BJ (cell line): Measurements from ENCODE around the gene NFKBIB. TPM values are rescaled to one million over a fixed set of nuclear protein-coding genes. Genes with fewer than 3 reads are reported as not detected.

Source experiments
- CTCF ChIA-PET: fragments of 350-600 bp; formaldehyde crosslinking; extraction: SDS; loops from one replicate; lab custom pipeline; 2021; ENCODE audit warnings: antibody characterized with exemption, inconsistent platforms; lab: Yijun Ruan, JAX
- POLR2A ChIA-PET: fragments of 300-600 bp; sonication (Branson Sonifier 250); formaldehyde crosslinking; extraction: SDS; loops from one replicate; lab custom pipeline; 2021; ENCODE audit warnings: antibody characterized with exemption; lab: Charles Lee
- DNase-seq: peaks from one replicate; pipeline ENCODE4 v3.0.0-alpha.2; 2011; ENCODE audit warnings: low read depth
- H3K27me3 ChIP-seq: 2 replicates; pipeline ENCODE4 v1.6.0; 2011; ENCODE audit warnings: low read length; ENCODE audit not compliant: control insufficient read depth, insufficient read depth
- H3K36me3 ChIP-seq: 2 replicates; pipeline ENCODE4 v1.5.1; 2011; ENCODE audit warnings: low read length; ENCODE audit not compliant: control insufficient read depth, insufficient read depth
- H3K4me3 ChIP-seq: 2 replicates; pipeline ENCODE4 v1.5.1; 2011; ENCODE audit warnings: low read depth, mild to moderate bottlenecking, control low read depth, low read length
- polyA plus RNA-seq: library from polyadenylated mRNA; depleted of rRNA; stranded (reverse); fragments of >200 nt; gene quantifications from 2 replicates; pipeline ENCODE4 v1.2.3, GENCODE V29; 2011; rRNA removed
- TF ChIP-seq, protein P1 (sequence below): IDR thresholded peaks from 2 replicates; pipeline ENCODE4 v1.5.1; 2011; ENCODE audit warnings: low read depth, mild to moderate bottlenecking, control low read depth, inconsistent platforms, low read length, moderate library complexity; ENCODE audit not compliant: insufficient read depth

NFKBIB gene
- polyA plus RNA-seq, 1 experiment: 20.6 TPM

DNA sequence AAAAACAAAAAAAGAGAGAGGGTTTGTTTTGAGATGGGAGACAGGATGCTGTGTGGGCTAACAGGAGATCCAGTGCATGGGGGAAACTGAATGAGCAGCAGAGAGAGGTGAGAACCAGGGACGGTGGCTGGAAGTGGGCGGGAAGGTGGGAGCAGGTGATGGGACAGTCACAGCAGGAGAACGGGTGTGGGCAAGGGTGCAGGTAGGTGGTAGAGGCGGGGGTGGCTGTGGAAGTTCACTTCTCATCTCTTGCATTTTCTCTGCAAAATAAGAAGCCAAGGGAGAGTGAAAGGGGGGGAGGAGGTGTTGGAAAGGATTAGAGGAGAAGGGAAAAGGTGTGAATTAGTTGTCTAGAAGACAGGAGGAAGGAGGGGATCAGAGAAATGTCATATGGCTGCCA lies 53.9 kb downstream of the NFKBIB start:
- TF ChIP-seq, protein P1, sequence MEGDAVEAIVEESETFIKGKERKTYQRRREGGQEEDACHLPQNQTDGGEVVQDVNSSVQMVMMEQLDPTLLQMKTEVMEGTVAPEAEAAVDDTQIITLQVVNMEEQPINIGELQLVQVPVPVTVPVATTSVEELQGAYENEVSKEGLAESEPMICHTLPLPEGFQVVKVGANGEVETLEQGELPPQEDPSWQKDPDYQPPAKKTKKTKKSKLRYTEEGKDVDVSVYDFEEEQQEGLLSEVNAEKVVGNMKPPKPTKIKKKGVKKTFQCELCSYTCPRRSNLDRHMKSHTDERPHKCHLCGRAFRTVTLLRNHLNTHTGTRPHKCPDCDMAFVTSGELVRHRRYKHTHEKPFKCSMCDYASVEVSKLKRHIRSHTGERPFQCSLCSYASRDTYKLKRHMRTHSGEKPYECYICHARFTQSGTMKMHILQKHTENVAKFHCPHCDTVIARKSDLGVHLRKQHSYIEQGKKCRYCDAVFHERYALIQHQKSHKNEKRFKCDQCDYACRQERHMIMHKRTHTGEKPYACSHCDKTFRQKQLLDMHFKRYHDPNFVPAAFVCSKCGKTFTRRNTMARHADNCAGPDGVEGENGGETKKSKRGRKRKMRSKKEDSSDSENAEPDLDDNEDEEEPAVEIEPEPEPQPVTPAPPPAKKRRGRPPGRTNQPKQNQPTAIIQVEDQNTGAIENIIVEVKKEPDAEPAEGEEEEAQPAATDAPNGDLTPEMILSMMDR: no peak
- peaks cover 4% of the 10 kb centered on the region for H3K36me3 ChIP-seq
- H3K27me3 ChIP-seq: no peaks in the 10 kb centered on the region
- no peak overlapping the region for H3K4me3 ChIP-seq
- POLR2A ChIA-PET: no interaction called here
- DNase-seq: no peak
- CTCF ChIA-PET: interaction anchor here (2.9 kb wide), 2 partner anchors 8 to 24 kb away, joined by 8 to 9 read pairs; partner anchors contain the start of genes MRPS12 and SARS2

DNA sequence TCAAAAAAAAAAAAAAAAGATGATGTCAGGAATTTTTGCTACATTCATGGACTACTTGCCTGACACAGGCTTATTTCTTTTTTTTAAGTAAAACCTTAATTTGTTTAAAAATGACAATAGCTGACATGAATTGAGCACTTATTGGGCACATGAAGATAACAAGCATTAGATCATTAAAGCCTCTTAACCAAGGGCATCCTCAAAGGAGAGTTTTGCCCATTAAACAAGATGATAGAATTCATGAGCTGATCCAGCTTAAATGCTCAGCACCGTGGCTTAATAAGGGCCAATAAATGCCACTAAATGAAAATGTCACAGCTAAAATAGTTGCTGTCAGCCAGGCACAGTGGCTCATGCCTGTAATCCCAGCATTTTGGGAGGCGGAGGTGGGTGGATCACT lies 56.5 kb downstream of the NFKBIB start:
- no peak for DNase-seq
- TF ChIP-seq, protein P1: no peak
- no peak overlapping the region for H3K4me3 ChIP-seq
- POLR2A ChIA-PET: no interaction called here
- CTCF ChIA-PET: interaction anchor here (0.7 kb wide), 1 partner anchor 11 kb away, joined by 3 read pairs; no protein-coding TSS in a partner anchor
- peaks cover 4% of the 10 kb centered on the region for H3K36me3 ChIP-seq
- H3K27me3 ChIP-seq: no peaks in the 10 kb centered on the region

DNA sequence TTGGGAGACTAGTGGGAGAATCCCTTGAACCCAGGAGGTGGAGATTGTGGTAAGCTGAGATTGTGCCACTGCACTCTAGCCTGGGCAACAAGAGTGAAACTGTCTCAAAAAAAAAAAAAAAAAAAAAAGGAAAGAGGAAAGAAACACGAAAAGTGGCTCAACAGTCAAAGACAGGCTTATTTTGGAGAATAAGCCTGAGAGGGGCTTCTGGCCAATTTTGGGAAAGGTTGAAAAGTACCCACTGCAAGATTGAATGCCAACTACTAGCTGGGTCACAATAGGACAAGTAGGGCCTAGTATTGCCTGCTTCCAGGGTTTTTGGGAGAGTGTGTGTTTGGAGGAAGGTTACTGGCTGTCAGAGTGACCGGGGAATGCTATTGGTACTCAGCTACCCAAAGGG lies 58.5 kb downstream of the NFKBIB start:
- TF ChIP-seq, protein P1: no peak
- H3K36me3 ChIP-seq: peaks cover 4% of the 10 kb centered on the region
- H3K4me3 ChIP-seq: no peak overlapping the region
- no peaks in the 10 kb centered on the region for H3K27me3 ChIP-seq
- no peak for DNase-seq
- ChIA-PET CTCF (no interaction called here), POLR2A (no interaction called here)

Other genes with a start within 250 kb of the NFKBIB start
- 0.34 and 0.75 TPM in 2 replicates for gene CAPN12, start 155.5 kb upstream of the NFKBIB start, polyA plus RNA-seq
- gene LGALS7, start 126.5 kb upstream of the NFKBIB start, polyA plus RNA-seq: not detected in 2 replicates
- not detected in 2 replicates for gene LGALS7B, start 110.8 kb upstream of the NFKBIB start, polyA plus RNA-seq
- 0.28 and 0.53 TPM in 2 replicates for gene LGALS4, start 87.0 kb upstream of the NFKBIB start, polyA plus RNA-seq
- 75.6 and 124 TPM in 2 replicates for gene ECH1, start 68.2 kb upstream of the NFKBIB start, polyA plus RNA-seq
- 266 and 342 TPM in 2 replicates for gene HNRNPL, start 50.0 kb upstream of the NFKBIB start, polyA plus RNA-seq
- gene RINL, start 21.7 kb upstream of the NFKBIB start, polyA plus RNA-seq: 1.9 TPM in 2 replicates
- gene SIRT2, start 351 bp upstream of the NFKBIB start, polyA plus RNA-seq: 44.4 and 71.8 TPM in 2 replicates
- not detected in 2 replicates for gene CCER2, start 12.2 kb downstream of the NFKBIB start, polyA plus RNA-seq
- gene SARS2, start 30.8 kb downstream of the NFKBIB start, polyA plus RNA-seq: 15.4 and 26.1 TPM in 2 replicates
- gene MRPS12, start 31.0 kb downstream of the NFKBIB start, polyA plus RNA-seq: 32.0 and 49.3 TPM in 2 replicates
- 14.5 and 19.5 TPM in 2 replicates for gene FBXO17, start 75.8 kb downstream of the NFKBIB start, polyA plus RNA-seq
- 4.4 and 7.0 TPM in 2 replicates for gene FBXO27, start 132.6 kb downstream of the NFKBIB start, polyA plus RNA-seq
- gene ACP7, start 184.4 kb downstream of the NFKBIB start, polyA plus RNA-seq: not detected in 2 replicates
- 10.2 and 19.6 TPM in 2 replicates for gene PAK4, start 225.8 kb downstream of the NFKBIB start, polyA plus RNA-seq